ENCODE measurements around the gene KCNJ6.

DNA sequence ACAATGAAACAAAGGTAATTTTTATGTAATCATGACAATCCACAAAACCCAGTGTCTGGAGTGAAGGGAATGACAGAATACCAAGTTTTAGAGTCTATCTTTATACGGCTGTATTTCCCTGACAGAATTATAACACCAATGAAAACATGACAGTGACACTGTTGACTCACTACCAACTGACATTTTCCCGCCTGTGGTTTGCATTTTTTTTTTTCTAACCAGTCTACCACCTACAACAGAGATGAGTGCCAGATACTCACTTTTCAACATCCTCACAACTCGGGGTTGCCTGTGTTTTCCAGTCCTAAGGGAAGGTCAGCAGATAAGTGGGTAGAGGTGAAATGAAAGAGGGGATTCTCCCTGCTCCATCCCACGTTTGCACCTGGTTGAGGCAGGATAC, 118.9 kb downstream of the KCNJ6 start:
- TF ChIP-seq POLR2AphosphoS5 (IDR thresholded peaks at IDR 0.05; ENCODE audit: low read depth, low read length) (no peak), FOXM1 (IDR thresholded peaks at IDR 0.05; ENCODE audit: low read depth) (no peak), JUND (IDR thresholded peaks at IDR 0.05) (no peak)
- TF ChIP-seq, protein P1, sequence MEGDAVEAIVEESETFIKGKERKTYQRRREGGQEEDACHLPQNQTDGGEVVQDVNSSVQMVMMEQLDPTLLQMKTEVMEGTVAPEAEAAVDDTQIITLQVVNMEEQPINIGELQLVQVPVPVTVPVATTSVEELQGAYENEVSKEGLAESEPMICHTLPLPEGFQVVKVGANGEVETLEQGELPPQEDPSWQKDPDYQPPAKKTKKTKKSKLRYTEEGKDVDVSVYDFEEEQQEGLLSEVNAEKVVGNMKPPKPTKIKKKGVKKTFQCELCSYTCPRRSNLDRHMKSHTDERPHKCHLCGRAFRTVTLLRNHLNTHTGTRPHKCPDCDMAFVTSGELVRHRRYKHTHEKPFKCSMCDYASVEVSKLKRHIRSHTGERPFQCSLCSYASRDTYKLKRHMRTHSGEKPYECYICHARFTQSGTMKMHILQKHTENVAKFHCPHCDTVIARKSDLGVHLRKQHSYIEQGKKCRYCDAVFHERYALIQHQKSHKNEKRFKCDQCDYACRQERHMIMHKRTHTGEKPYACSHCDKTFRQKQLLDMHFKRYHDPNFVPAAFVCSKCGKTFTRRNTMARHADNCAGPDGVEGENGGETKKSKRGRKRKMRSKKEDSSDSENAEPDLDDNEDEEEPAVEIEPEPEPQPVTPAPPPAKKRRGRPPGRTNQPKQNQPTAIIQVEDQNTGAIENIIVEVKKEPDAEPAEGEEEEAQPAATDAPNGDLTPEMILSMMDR (IDR thresholded peaks at IDR 0.05), result no peak
